MM.1S (cell line): ENCODE results near the gene WDR77.

Source experiments
- DNase-seq: peaks from one replicate; pipeline ENCODE4 v3.0.0-alpha.2; 2015
- H2AFZ ChIP-seq: fragments of 300-600 bp; sonication (generic); 2 replicates; pipeline ENCODE4 v1.6.0; 2016; ENCODE audit warnings: antibody characterized with exemption, low read length
- H3F3A ChIP-seq: fragments of 300-600 bp; sonication (generic); 2 replicates; pipeline ENCODE4 v1.6.1; 2016; ENCODE audit warnings: mild to moderate bottlenecking, antibody characterized with exemption, low read length, moderate library complexity, mixed read lengths; ENCODE audit not compliant: insufficient read depth
- H3K27ac ChIP-seq: fragments of 300-600 bp; sonication (generic); 2 replicates; pipeline ENCODE4 v1.5.1; 2016; ENCODE audit warnings: mild to moderate bottlenecking, low read length
- H3K27me3 ChIP-seq: fragments of 300-600 bp; sonication (generic); replicated peaks from 2 replicates; pipeline ENCODE4 v1.6.0; 2016; ENCODE audit warnings: low read length; ENCODE audit not compliant: insufficient read depth
- H3K36me3 ChIP-seq: fragments of 300-600 bp; sonication (generic); replicated peaks from 2 replicates; pipeline ENCODE4 v1.6.1; 2016; ENCODE audit warnings: mild to moderate bottlenecking, low read length, mixed read lengths; ENCODE audit not compliant: insufficient read depth
- H3K4me1 ChIP-seq: fragments of 300-600 bp; sonication (generic); 2 replicates; pipeline ENCODE4 v1.6.1; 2016; ENCODE audit warnings: low read length, mixed read lengths
- H3K4me2 ChIP-seq: fragments of 300-600 bp; sonication (generic); 2 replicates; pipeline ENCODE4 v1.6.0; 2016; ENCODE audit warnings: low read depth, low read length
- H3K4me3 ChIP-seq: fragments of 300-600 bp; sonication (generic); 2 replicates; pipeline ENCODE4 v1.5.1; 2016; ENCODE audit warnings: low read length, mixed read lengths
- H3K79me2 ChIP-seq: fragments of 300-600 bp; sonication (generic); 2 replicates; pipeline ENCODE4 v1.6.1; 2016; ENCODE audit warnings: mixed run types, low read length, mixed read lengths
- H3K9ac ChIP-seq: fragments of 300-600 bp; sonication (generic); 2 replicates; pipeline ENCODE4 v1.6.1; 2016; ENCODE audit warnings: low read length, mixed read lengths
- H3K9me2 ChIP-seq: fragments of 300-600 bp; sonication (generic); replicated peaks from 2 replicates; pipeline ENCODE4 v1.6.1; 2016; ENCODE audit warnings: mild to moderate bottlenecking, low read length, mixed read lengths; ENCODE audit not compliant: insufficient read depth
- H3K9me3 ChIP-seq: fragments of 300-600 bp; sonication (generic); replicated peaks from 2 replicates; pipeline ENCODE4 v1.6.1; 2016; ENCODE audit warnings: mild to moderate bottlenecking, low read length, mixed read lengths; ENCODE audit not compliant: insufficient read depth
- H4K20me1 ChIP-seq: fragments of 300-600 bp; sonication (generic); 2 replicates; pipeline ENCODE4 v1.6.1; 2016; ENCODE audit warnings: mild to moderate bottlenecking, low read length, moderate library complexity, mixed read lengths; ENCODE audit not compliant: insufficient read depth
- CTCF ChIP-seq: fragments of 300-600 bp; sonication (generic); IDR thresholded peaks from 2 replicates; pipeline ENCODE4 v1.5.1; 2016; ENCODE audit warnings: antibody characterized with exemption, low read length, mixed read lengths
- EZH2 ChIP-seq: fragments of 300-600 bp; sonication (generic); optimal IDR thresholded peaks from 2 replicates; pipeline ENCODE3; 2017; ENCODE audit warnings: low read depth, mild to moderate bottlenecking, antibody characterized with exemption, low read length, mixed read lengths
- EZH2phosphoT487 ChIP-seq: fragments of 300-600 bp; sonication (generic); IDR thresholded peaks from 2 replicates; pipeline ENCODE4 v1.6.1; 2018; ENCODE audit warnings: antibody characterized with exemption, low read length

The WDR77 gene

DNA sequence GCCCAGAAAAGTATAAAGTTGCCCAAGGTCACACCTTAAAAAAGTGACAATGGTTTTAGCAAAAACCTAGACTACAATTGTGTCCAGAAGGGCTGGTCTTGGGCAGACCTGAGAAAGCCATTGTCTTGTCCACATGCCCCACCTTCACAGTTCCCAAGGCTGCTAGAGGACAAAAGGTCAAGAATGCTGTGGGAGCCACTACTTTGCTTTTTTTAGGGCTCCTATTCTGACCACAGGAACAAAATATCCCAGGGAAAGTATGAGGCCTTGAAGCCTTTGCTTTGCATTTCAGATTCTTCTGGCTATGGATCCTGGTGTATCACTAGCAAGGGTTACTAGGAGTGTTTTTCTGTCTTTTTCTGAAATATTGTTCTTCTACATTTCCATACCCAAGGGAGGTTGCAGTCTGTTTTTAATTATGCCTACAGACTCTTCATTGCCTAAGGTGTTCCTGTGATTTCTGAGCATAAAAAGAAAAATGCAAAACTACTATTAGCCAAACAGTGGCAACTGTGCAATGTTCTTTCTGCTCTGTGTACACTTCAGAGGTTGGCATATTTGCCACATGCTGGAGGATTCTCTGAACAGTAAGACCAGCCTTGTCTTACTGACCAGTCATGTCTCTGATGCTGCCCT lies 35.5 kb upstream of the WDR77 start:
- no peak overlapping the region for H3K4me2 ChIP-seq
- TF ChIP-seq CTCF (no peak), EZH2 (no peak)

GRCh38 chr1:111483876-111484275 lies 34.8 kb upstream of the WDR77 start:
- no peak for DNase-seq
- Histone ChIP-seq H3K4me1 (no peaks in the 10 kb centered on the region), H3K79me2 (no peaks in the 10 kb centered on the region), H3K4me2 (no peak overlapping the region), H3K27ac (no peak overlapping the region), H2AFZ (no peak overlapping the region), H3K9me3 (no peaks in the 10 kb centered on the region), H3F3A (no peaks in the 10 kb centered on the region), H3K36me3 (no peaks in the 10 kb centered on the region), H3K4me3 (no peak overlapping the region), H3K9ac (no peak overlapping the region), H3K27me3 (peaks cover 20% of the 10 kb centered on the region), H4K20me1 (no peaks in the 10 kb centered on the region), H3K9me2 (no peaks in the 10 kb centered on the region)
- no peak for TF ChIP-seq EZH2
- no peak for TF ChIP-seq CTCF
- no peak for TF ChIP-seq EZH2phosphoT487

More for the DNA sequence above, 35.5 kb upstream of the WDR77 start:
- Histone ChIP-seq H3F3A (no peaks in the 10 kb centered on the region), H4K20me1 (no peaks in the 10 kb centered on the region), H3K9me2 (no peaks in the 10 kb centered on the region), H3K9ac (no peak overlapping the region), H2AFZ (no peak overlapping the region), H3K27ac (no peak overlapping the region), H3K36me3 (no peaks in the 10 kb centered on the region), H3K79me2 (no peaks in the 10 kb centered on the region), H3K9me3 (no peaks in the 10 kb centered on the region), H3K4me1 (no peaks in the 10 kb centered on the region), H3K4me3 (no peak overlapping the region), H3K27me3 (peaks cover 14% of the 10 kb centered on the region)
- no peak for DNase-seq

GRCh38 chr1:111483166-111483565 lies 34.1 kb upstream of the WDR77 start:
- H3K4me2 ChIP-seq = no peak overlapping the region
- no peak overlapping the region for H3K27ac ChIP-seq
- no peaks in the 10 kb centered on the region for H3K9me2 ChIP-seq
- no peaks in the 10 kb centered on the region for H3K9me3 ChIP-seq
- H4K20me1 ChIP-seq = no peaks in the 10 kb centered on the region
- no peak overlapping the region for H3K4me3 ChIP-seq
- DNase-seq = no peak
- no peak overlapping the region for H2AFZ ChIP-seq
- H3F3A ChIP-seq = no peaks in the 10 kb centered on the region
- no peaks in the 10 kb centered on the region for H3K79me2 ChIP-seq
- H3K27me3 ChIP-seq = peaks cover 26% of the 10 kb centered on the region
- H3K4me1 ChIP-seq = no peaks in the 10 kb centered on the region
- no peaks in the 10 kb centered on the region for H3K36me3 ChIP-seq
- no peak overlapping the region for H3K9ac ChIP-seq
- TF ChIP-seq CTCF (no peak), EZH2phosphoT487 (no peak), EZH2 (no peak)
